H1 (cell line): ENCODE results near the gene MPND. TPM values are rescaled to one million over a fixed set of nuclear protein-coding genes. Genes with fewer than 3 reads are reported as not detected.

Experiments used
- CTCF ChIA-PET: fragments of 300-600 bp; sonication (Branson Sonifier 250); formaldehyde crosslinking; loops from one replicate; lab custom pipeline; 2021; ENCODE audit not compliant: partially characterized antibody; lab: Charles Lee
- POLR2A ChIA-PET: fragments of 300-600 bp; sonication (Branson Sonifier 250); formaldehyde crosslinking; loops from one replicate; lab custom pipeline; 2021; ENCODE audit warnings: inconsistent platforms; ENCODE audit not compliant: partially characterized antibody; lab: Charles Lee
- DNase-seq, 2 experiments: peaks; one replicate each; pipeline versions ENCODE4 v3.0.0 to v3.0.0-alpha.2; 2010 to 2022; ENCODE audit warnings: low spot score in 2 of 2, low read depth in 1 of 2, mixed read lengths in 1 of 2
- FAIRE-seq: peaks from 2 replicates; lab custom pipeline; 2011; peaks lifted over from hg19 to GRCh38; lab: Jason Lieb, UNC
- H2AFZ ChIP-seq: 2 replicates; pipeline ENCODE4 v1.8.1; 2012; ENCODE audit warnings: low read length, inconsistent platforms
- H2AK5ac ChIP-seq: 2 replicates; pipeline ENCODE4 v1.6.1; 2013; ENCODE audit warnings: low read depth, low read length
- H2BK120ac ChIP-seq: replicated peaks from 2 replicates; pipeline ENCODE3; 2013; ENCODE audit warnings: low read depth, low read length, inconsistent platforms
- H2BK12ac ChIP-seq: 2 replicates; pipeline ENCODE4 v1.6.1; 2013; ENCODE audit warnings: low read depth, low read length
- H2BK15ac ChIP-seq: 2 replicates; pipeline ENCODE4 v1.6.1; 2013; ENCODE audit warnings: low read length
- H2BK20ac ChIP-seq: 2 replicates; pipeline ENCODE4 v1.6.1; 2013; ENCODE audit warnings: low read length
- H2BK5ac ChIP-seq: 2 replicates; pipeline ENCODE4 v1.6.1; 2013; ENCODE audit warnings: low read depth, low read length
- H3K14ac ChIP-seq: 2 replicates; pipeline ENCODE4 v1.6.1; 2013; ENCODE audit warnings: inconsistent platforms; ENCODE audit not compliant: insufficient read length
- H3K18ac ChIP-seq: 2 replicates; pipeline ENCODE4 v1.6.1; 2013; ENCODE audit warnings: low read length; ENCODE audit errors: extremely low read depth
- H3K23ac ChIP-seq: 2 replicates; pipeline ENCODE4 v1.6.1; 2013; ENCODE audit warnings: inconsistent platforms; ENCODE audit not compliant: insufficient read length
- H3K23me2 ChIP-seq: 2 replicates; pipeline ENCODE4 v1.6.1; 2013; ENCODE audit warnings: low read depth, low read length
- H3K27ac ChIP-seq: 2 replicates; pipeline ENCODE4 v1.6.1; 2011; ENCODE audit warnings: low read depth, low read length, inconsistent platforms
- H3K27me3 ChIP-seq, 4 experiments: replicated peaks in 1 of 4; 1 replicate in 1 of 4; 2 replicates in 3 of 4; pipeline versions ENCODE4 v1.6.1 to v1.8.1; 2011 to 2013; ENCODE audit warnings: low read length in 3 of 4, mild to moderate bottlenecking in 3 of 4, inconsistent platforms in 2 of 4, mixed read lengths in 2 of 4, moderate library complexity in 1 of 4; ENCODE audit not compliant: control insufficient read depth in 3 of 4, insufficient read depth in 3 of 4; ENCODE audit errors: extremely low read depth in 1 of 4
- H3K36me3 ChIP-seq, 4 experiments: 2 replicates each; pipeline versions ENCODE4 v1.6.1 to v1.8.1; 2011 to 2013; ENCODE audit warnings: mild to moderate bottlenecking in 4 of 4, low read length in 3 of 4, moderate library complexity in 2 of 4, control low read depth in 1 of 4, inconsistent platforms in 1 of 4; ENCODE audit not compliant: insufficient read depth in 4 of 4, control insufficient read depth in 2 of 4
- H3K4ac ChIP-seq: replicated peaks from 2 replicates; pipeline ENCODE3; 2013; ENCODE audit warnings: low read length, low read depth, mixed read lengths, inconsistent platforms; ENCODE audit not compliant: insufficient read length
- H3K4me1 ChIP-seq, 4 experiments: replicated peaks in 1 of 4; 1 replicate in 1 of 4; 2 replicates in 3 of 4; pipeline versions ENCODE4 v1.6.1 to v1.8.1; 2011 to 2013; ENCODE audit warnings: low read length in 3 of 4, inconsistent platforms in 2 of 4, mixed read lengths in 1 of 4; ENCODE audit not compliant: insufficient read depth in 4 of 4, control insufficient read depth in 3 of 4
- H3K4me2 ChIP-seq, 2 experiments: 2 replicates each; pipeline versions ENCODE4 v1.6.1 to v1.8.1; 2011 to 2013; ENCODE audit warnings: low read depth in 2 of 2, low read length in 2 of 2, control low read depth in 1 of 2, inconsistent platforms in 1 of 2, mild to moderate bottlenecking in 1 of 2; ENCODE audit not compliant: insufficient read depth in 1 of 2
- H3K4me3 ChIP-seq, 4 experiments: fragments of 200-600, 300-600 bp in 1 of 4; sonication (generic), shearing (Covaris generic), sonication (Bioruptor Twin) in 1 of 4; 2 replicates each; pipeline versions ENCODE4 v1.5.1 to v1.8.1; 2011 to 2016; ENCODE audit warnings: low read length in 4 of 4, low read depth in 3 of 4, control low read depth in 2 of 4, inconsistent platforms in 2 of 4, mild to moderate bottlenecking in 2 of 4, mixed read lengths in 1 of 4, moderate library complexity in 1 of 4; ENCODE audit not compliant: insufficient read depth in 2 of 4; ENCODE audit errors: extremely low read depth in 1 of 4
- H3K56ac ChIP-seq: replicated peaks from 2 replicates; pipeline ENCODE3; 2013; ENCODE audit warnings: low read depth, mild to moderate bottlenecking, mixed read lengths, low read length, inconsistent platforms; ENCODE audit not compliant: insufficient read length
- H3K79me1 ChIP-seq: 2 replicates; pipeline ENCODE4 v1.6.1; 2013; ENCODE audit warnings: low read depth, low read length, control low read depth
- H3K79me2 ChIP-seq, 2 experiments: 2 replicates each; pipeline versions ENCODE4 v1.6.1 to v1.8.1; 2012 to 2013; ENCODE audit warnings: low read length in 2 of 2, mild to moderate bottlenecking in 2 of 2, inconsistent platforms in 1 of 2; ENCODE audit not compliant: insufficient read depth in 2 of 2, control insufficient read depth in 1 of 2
- H3K9ac ChIP-seq, 4 experiments: replicated peaks in 1 of 4; 1 replicate in 1 of 4; 2 replicates in 3 of 4; pipeline versions ENCODE4 v1.6.1 to v1.8.1; 2011 to 2013; ENCODE audit warnings: low read depth in 3 of 4, low read length in 3 of 4, control low read depth in 2 of 4, mild to moderate bottlenecking in 2 of 4, moderate library complexity in 2 of 4, inconsistent platforms in 1 of 4; ENCODE audit errors: extremely low read depth in 1 of 4
- H3K9me3 ChIP-seq, 2 experiments: 2 replicates each; pipeline versions ENCODE4 v1.6.1 to v1.8.1; 2012 to 2013; ENCODE audit warnings: mild to moderate bottlenecking in 2 of 2, moderate library complexity in 2 of 2, control low read depth in 1 of 2, inconsistent platforms in 1 of 2, low read depth in 1 of 2, low read length in 1 of 2, mixed read lengths in 1 of 2; ENCODE audit not compliant: insufficient read depth in 2 of 2
- H4K20me1 ChIP-seq, 2 experiments: replicated peaks in 1 of 2; 2 replicates each; pipeline versions ENCODE3 to v1.8.1; 2011 to 2013; ENCODE audit warnings: inconsistent platforms in 2 of 2, low read length in 2 of 2, mild to moderate bottlenecking in 1 of 2; ENCODE audit not compliant: insufficient read depth in 2 of 2, control insufficient read depth in 1 of 2
- H4K5ac ChIP-seq: 2 replicates; pipeline ENCODE4 v1.6.1; 2013; ENCODE audit warnings: low read length, low read depth, mixed read lengths, inconsistent platforms; ENCODE audit not compliant: insufficient read length
- H4K8ac ChIP-seq: 2 replicates; pipeline ENCODE4 v1.8.0; 2013; ENCODE audit warnings: mild to moderate bottlenecking, moderate library complexity, low read length, inconsistent platforms; ENCODE audit not compliant: insufficient read depth; ENCODE audit errors: extremely low read depth
- H4K91ac ChIP-seq: replicated peaks from 2 replicates; pipeline ENCODE3; 2013; ENCODE audit warnings: low read length, mixed read lengths, inconsistent platforms; ENCODE audit not compliant: insufficient read length
- JUN ChIP-seq: IDR thresholded peaks from 2 replicates; pipeline ENCODE4 v1.6.1; 2011; ENCODE audit warnings: low read depth, mild to moderate bottlenecking, improper control_type of control experiment, low read length
- NRF1 ChIP-seq: IDR thresholded peaks from 2 replicates; pipeline ENCODE4 v1.6.1; 2011; ENCODE audit warnings: mild to moderate bottlenecking, low read depth, low read length, improper control_type of control experiment
- RAD21 ChIP-seq, 2 experiments: IDR thresholded peaks in 1 of 2; conservative IDR thresholded peaks in 1 of 2; 2 replicates each; pipeline ENCODE4 v1.6.1; 2011; ENCODE audit warnings: low read depth in 2 of 2, low read length in 2 of 2, improper control_type of control experiment in 1 of 2, inconsistent platforms in 1 of 2, mild to moderate bottlenecking in 1 of 2, moderate library complexity in 1 of 2
- WGBS, 2 experiments: shearing (Covaris generic) in 1 of 2; methylation state at CpG; one replicate each; pipeline versions ENCODE4 v1.1.6 to v1.1.7; 2013 to 2015; ENCODE audit warnings: low lambda C conversion rate in 2 of 2, mixed read lengths in 2 of 2, inconsistent platforms in 1 of 2, low coverage in 1 of 2, missing lambda C conversion rate in 1 of 2; ENCODE audit not compliant: insufficient replicate concordance in 2 of 2, insufficient coverage in 1 of 2, insufficient read length in 1 of 2; ENCODE audit errors: extremely low coverage in 1 of 2, missing lambda C conversion rate in 1 of 2; 5-methylcytosine and 5-hydroxymethylcytosine counted together
- polyA plus RNA-seq, 7 experiments: library from polyadenylated mRNA; depleted of rRNA in 3 of 7; stranded (reverse) in 5 of 7; unstranded in 2 of 7; fragments of >200 nt in 5 of 7; fragments of 200-250 nt in 2 of 7; gene quantifications; 1 replicate in 5 of 7; 2 replicates in 1 of 7; 4 replicates in 1 of 7; pipeline versions ENCODE4 v1.2.1 to v1.2.3, GENCODE V29; 2011 to 2013; ENCODE audit warnings: missing spikeins in 2 of 7, mixed read lengths in 2 of 7
- total RNA-seq: library from RNA; stranded (reverse); fragmentation: NEBNext Ultra II Directional; extraction: Animal tissue kit (Norgen Biotek cat#: 25700); gene quantifications from 2 replicates; pipeline ENCODE4 v1.2.1, GENCODE V29; 2021

MPND gene
- total and polyA plus RNA-seq, 2 of the 8 experiments (the other 6 are each of a cell fraction or from before 2014, with no cell fraction given) = 22.9 to 27.7 TPM

GRCh38 chr19:4304538-4305256 is 38.7 kb upstream of the MPND start, which contains the start of gene FSD1:
FSD1 (plus strand) TSS chr19:4304598; CDS start chr19:4304747, 149 bp downstream.
- peak within 1 kb of the TSS; percentile 12 for H4K91ac ChIP-seq
- ChIA-PET POLR2A (interaction anchor here (0.5 to 12.2 kb wide), 8 partner anchors 10 to 175 kb away, joined by 3 to 86 read pairs (median 3); partner anchors contain the start of gene MPND), CTCF (interaction anchor here (0.8 to 3.1 kb wide), 3 partner anchors 38 to 75 kb away, joined by 4 to 15 read pairs (median 4); partner anchors contain the start of gene EBI3)
- peak; percentile 39 to 95 for DNase-seq
- H3K27me3 ChIP-seq = no peaks in the 10 kb centered on the region
- H4K20me1 ChIP-seq = peaks cover 0 to 2% of the 10 kb centered on the region in 2 experiments
- 0 out of 2 replicates have a peak within 1 kb of the TSS, but pooled peaks have one; percentile 80 for H2BK20ac ChIP-seq
- no peak within 1 kb of the TSS for H2BK120ac ChIP-seq
- no peak within 1 kb of the TSS for H4K5ac ChIP-seq
- H3K23ac ChIP-seq = no peak within 1 kb of the TSS
- H3K9ac ChIP-seq = no peak within 1 kb of the TSS
- peak within 1 kb of the TSS; percentile 29 to 76; a peak in 3 of 4 replicates for H3K4me2 ChIP-seq
- peak within 1 kb of the TSS; percentile 97; the same call in 1 of the 2 replicates for H2AK5ac ChIP-seq
- no peak within 1 kb of the TSS for H2BK12ac ChIP-seq
- 1% methylated on average over 10 of the region's 63 CpGs; no CpG with 5 or more reads in 1 of the 2 experiments for WGBS, 2 experiments
- H3K18ac ChIP-seq = no peak within 1 kb of the TSS
- no peaks in the 10 kb centered on the region; the same call in 1 of the 2 replicates for H3K23me2 ChIP-seq
- H3K79me1 ChIP-seq = peaks cover 3% of the 10 kb centered on the region; the same call in 1 of the 2 replicates
- no peak within 1 kb of the TSS for H2BK5ac ChIP-seq
- no peak within 1 kb of the TSS for H2BK15ac ChIP-seq
- no peak within 1 kb of the TSS; the same call in 1 of the 2 replicates for H2AFZ ChIP-seq
- peak within 1 kb of the TSS; percentile 80 for H4K8ac ChIP-seq
- no peaks in the 10 kb centered on the region for H3K9me3 ChIP-seq
- no peak within 1 kb of the TSS for H3K14ac ChIP-seq
- FAIRE-seq = no peak
- H3K4me1 ChIP-seq = peaks cover 0 to 8% (median 0%) of the 10 kb centered on the region in 4 experiments; a peak in 3 of 7 replicates
- H3K27ac ChIP-seq = no peak within 1 kb of the TSS
- H3K36me3 ChIP-seq = peaks cover 5 to 18% (median 10%) of the 10 kb centered on the region in 4 experiments; a peak in 7 of 8 replicates
- H3K4ac ChIP-seq = no peak within 1 kb of the TSS
- H3K4me3 ChIP-seq = peak within 1 kb of the TSS; percentile 14 to 58 (median 42); a peak in 6 of 8 replicates
- no peaks in the 10 kb centered on the region for H3K79me2 ChIP-seq
- no peak within 1 kb of the TSS for H3K56ac ChIP-seq
- TF ChIP-seq NRF1 (peak; percentile 83), JUN (no peak), RAD21 (IDR thresholded peaks at IDR 0.05 in 1 of 2, conservative IDR thresholded peaks at IDR 0.05 in 1 of 2; ENCODE audit: low read depth in 2 of 2, low read length in 2 of 2) (no peak)
